Measurements from ENCODE around the gene HAS3. TPM values are rescaled to one million over a fixed set of nuclear protein-coding genes. Genes with fewer than 3 reads are reported as not detected.

Gene HAS3
- total RNA-seq, 1 donor from 2014 or later = 0.75 TPM

- H3K27me3 ChIP-seq (ENCODE audit: control insufficient read depth, insufficient read depth, low read length) = no peaks in the 10 kb centered on the region
- H3K36me3 ChIP-seq (ENCODE audit: control insufficient read depth, insufficient read depth, low read length) = no peaks in the 10 kb centered on the region
- TF ChIP-seq CTCF (IDR thresholded peaks at IDR 0.05; ENCODE audit: insufficient read depth, low read length, poor library complexity, severe bottlenecking) = no peak
- DNase-seq (ENCODE audit: low read depth) = no peak
- H3K4me3 ChIP-seq (ENCODE audit: low read depth, low read length) = peak overlapping the region; percentile 69
These were observed 2.8 kb downstream of the HAS3 start for GRCh38 chr16:69108064-69108904.

DNA sequence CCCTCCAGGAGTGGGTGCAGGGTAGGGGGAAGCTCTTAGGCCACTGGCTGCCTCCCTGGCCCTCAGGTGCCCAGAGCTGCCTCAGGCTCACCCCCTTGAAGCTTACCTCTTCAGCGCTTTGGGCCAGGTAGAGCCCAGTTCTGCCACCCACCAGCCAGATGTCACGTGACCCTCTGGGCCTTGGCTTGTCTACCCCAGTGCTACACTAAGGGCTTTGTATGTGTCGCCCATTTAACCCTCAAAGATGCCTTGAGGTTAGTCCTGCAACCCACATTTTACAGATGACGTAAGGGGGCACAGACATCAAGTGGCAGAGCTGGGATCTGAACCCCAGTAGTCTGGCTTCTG lies 3.4 kb downstream of the HAS3 start:
- no peak for TF ChIP-seq CTCF (IDR thresholded peaks at IDR 0.05; ENCODE audit: insufficient read depth, low read length, poor library complexity, severe bottlenecking)
- no peak overlapping the region for H3K4me3 ChIP-seq (ENCODE audit: low read depth, low read length)
- H3K36me3 ChIP-seq (ENCODE audit: control insufficient read depth, insufficient read depth, low read length) = no peaks in the 10 kb centered on the region
- no peak for DNase-seq (ENCODE audit: low read depth)
- no peaks in the 10 kb centered on the region for H3K27me3 ChIP-seq (ENCODE audit: control insufficient read depth, insufficient read depth, low read length)

GRCh38 chr16:69109486-69110270 lies 4.2 kb downstream of the HAS3 start:
- Histone ChIP-seq H3K4me3 (ENCODE audit: low read depth, low read length) (no peak overlapping the region), H3K36me3 (ENCODE audit: control insufficient read depth, insufficient read depth, low read length) (no peaks in the 10 kb centered on the region), H3K27me3 (ENCODE audit: control insufficient read depth, insufficient read depth, low read length) (no peaks in the 10 kb centered on the region)
- DNase-seq (ENCODE audit: low read depth) = no peak
- TF ChIP-seq CTCF (IDR thresholded peaks at IDR 0.05; ENCODE audit: insufficient read depth, low read length, poor library complexity, severe bottlenecking) = no peak

- Histone ChIP-seq H3K4me3 (ENCODE audit: low read depth, low read length) (no peak overlapping the region), H3K27me3 (ENCODE audit: control insufficient read depth, insufficient read depth, low read length) (no peaks in the 10 kb centered on the region), H3K36me3 (ENCODE audit: control insufficient read depth, insufficient read depth, low read length) (no peaks in the 10 kb centered on the region)
- TF ChIP-seq CTCF (IDR thresholded peaks at IDR 0.05; ENCODE audit: insufficient read depth, low read length, poor library complexity, severe bottlenecking) = no peak
- DNase-seq (ENCODE audit: low read depth) = no peak
These were observed 5.0 kb downstream of the HAS3 start for GRCh38 chr16:69110406-69110805.

DNA sequence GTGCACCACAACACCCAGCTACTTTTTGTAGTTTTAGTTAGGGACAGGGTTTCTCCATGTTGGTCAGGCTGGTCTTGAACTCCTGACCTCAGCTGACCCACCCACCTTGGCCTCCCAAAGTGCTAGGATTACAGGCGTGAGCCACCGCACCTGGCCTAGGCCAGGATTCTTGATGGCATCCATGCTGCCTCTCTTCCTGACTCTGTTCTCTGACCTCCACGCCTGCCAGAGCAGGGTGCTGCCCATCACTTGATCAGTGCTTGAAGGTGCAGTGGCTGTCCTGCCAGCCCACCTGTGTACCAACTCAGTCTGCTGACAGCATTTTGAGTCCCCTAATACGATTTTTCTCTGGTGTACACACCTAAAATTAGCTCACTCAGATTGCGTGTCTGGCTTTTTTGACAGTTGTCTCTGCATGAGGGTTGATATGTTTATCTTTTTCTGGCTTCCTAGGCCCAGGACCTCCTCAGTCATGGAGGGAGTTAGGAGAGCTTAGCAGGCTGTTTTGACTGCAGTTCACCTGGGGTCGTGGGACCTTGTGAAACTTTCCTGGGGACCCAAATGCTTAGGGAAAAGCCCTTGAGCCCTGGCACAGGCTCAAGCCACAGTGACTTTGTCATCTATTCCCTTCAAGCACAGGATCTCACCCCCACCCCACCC lies 5.9 kb downstream of the HAS3 start:
- no peak overlapping the region for H3K4me3 ChIP-seq (ENCODE audit: low read depth, low read length)
- no peaks in the 10 kb centered on the region for H3K36me3 ChIP-seq (ENCODE audit: control insufficient read depth, insufficient read depth, low read length)
- H3K27me3 ChIP-seq (ENCODE audit: control insufficient read depth, insufficient read depth, low read length) = no peaks in the 10 kb centered on the region
- no peak for TF ChIP-seq CTCF (IDR thresholded peaks at IDR 0.05; ENCODE audit: insufficient read depth, low read length, poor library complexity, severe bottlenecking)
- no peak for DNase-seq (ENCODE audit: low read depth)

Measured in kidney epithelial cell (primary cell).